Rectal smooth muscle tissue (tissue), 1 donor: ENCODE results near the gene LRP5.
"Not testable (repeated sequence)": the region's sequence is repeated elsewhere in the genome, so short reads cannot be mapped to it uniquely, and the experiment has no call there.

Source experiments
- H3K27ac ChIP-seq: one replicate; pipeline ENCODE4 v1.7.0; 2013; ENCODE audit warnings: low read depth, low read length, inconsistent platforms
- H3K27me3 ChIP-seq: one replicate; pipeline ENCODE4 v1.7.0; 2013; ENCODE audit warnings: low read length; ENCODE audit not compliant: control insufficient read depth, insufficient read depth
- H3K36me3 ChIP-seq: one replicate; pipeline ENCODE4 v1.7.0; 2013; ENCODE audit warnings: low read length; ENCODE audit not compliant: control insufficient read depth, insufficient read depth
- H3K4me1 ChIP-seq: one replicate; pipeline ENCODE4 v1.7.0; 2013; ENCODE audit warnings: low read length; ENCODE audit not compliant: control insufficient read depth, insufficient read depth
- H3K4me3 ChIP-seq: one replicate; pipeline ENCODE4 v1.7.0; 2013; ENCODE audit warnings: low read length
- H3K9ac ChIP-seq: one replicate; pipeline ENCODE4 v1.7.0; 2013; ENCODE audit warnings: low read length

Gene LRP5

DNA sequence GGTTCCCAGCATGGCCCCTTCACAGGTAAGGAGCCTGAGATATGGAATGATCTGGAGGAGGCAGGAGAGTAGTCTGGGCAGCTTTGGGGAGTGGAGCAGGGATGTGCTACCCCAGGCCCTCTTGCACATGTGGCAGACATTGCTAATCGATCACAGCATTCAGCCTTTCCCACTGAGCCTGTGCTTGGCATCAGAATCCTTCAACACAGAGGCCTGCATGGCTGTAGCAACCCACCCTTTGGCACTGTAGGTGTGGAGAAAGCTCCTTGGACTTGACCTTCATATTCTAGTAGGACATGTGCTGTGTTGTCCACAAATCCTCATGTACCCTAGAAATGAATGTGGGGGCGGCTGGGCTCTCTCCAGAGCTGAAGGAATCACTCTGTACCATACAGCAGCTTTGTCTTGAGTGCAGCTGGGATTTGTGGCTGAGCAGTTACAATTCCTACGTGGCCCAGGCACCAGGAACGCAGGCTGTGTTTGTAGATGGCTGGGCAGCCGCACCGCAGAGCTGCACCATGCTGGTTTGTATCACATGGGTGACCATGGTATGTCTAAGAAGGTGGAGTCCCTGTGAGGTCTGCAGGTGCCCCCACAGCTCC lies 126.4 kb downstream of the LRP5 start:
- Histone ChIP-seq H3K27me3 (no peaks in the 10 kb centered on the region), H3K27ac (no peak overlapping the region), H3K4me1 (no peaks in the 10 kb centered on the region), H3K4me3 (no peak overlapping the region), H3K9ac (no peak overlapping the region), H3K36me3 (peaks cover 30% of the 10 kb centered on the region)

GRCh38 chr11:68439355-68440065 lies 127.1 kb downstream of the LRP5 start:
- H3K4me3 ChIP-seq: no peak overlapping the region
- H3K27ac ChIP-seq: no peak overlapping the region
- peaks cover under 1% of the 10 kb centered on the region for H3K4me1 ChIP-seq
- no peak overlapping the region for H3K9ac ChIP-seq
- H3K27me3 ChIP-seq: no peaks in the 10 kb centered on the region
- peaks cover 26% of the 10 kb centered on the region for H3K36me3 ChIP-seq

DNA sequence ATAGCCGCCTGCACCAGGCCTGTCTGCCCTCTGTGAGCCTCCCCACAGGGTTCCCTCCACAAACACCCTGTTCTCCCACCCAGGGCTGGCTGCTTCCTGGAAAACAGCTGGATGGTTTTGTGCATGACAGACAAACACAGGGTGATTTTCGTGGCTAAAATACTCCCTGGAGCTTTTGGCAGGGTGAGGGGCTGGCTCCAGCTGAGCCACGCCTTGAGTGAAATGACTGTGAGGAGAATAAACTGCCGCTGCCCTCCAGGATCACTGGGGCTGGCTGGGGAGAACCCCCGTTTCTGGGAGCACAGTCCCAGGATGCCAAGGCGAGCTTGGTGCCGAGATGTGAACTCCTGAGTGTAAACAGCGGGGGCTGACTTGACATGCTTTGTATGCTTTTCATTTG lies 127.8 kb downstream of the LRP5 start:
- H3K36me3 ChIP-seq: peaks cover 21% of the 10 kb centered on the region
- H3K4me1 ChIP-seq: peaks cover 3% of the 10 kb centered on the region
- H3K4me3 ChIP-seq: no peak overlapping the region
- no peaks in the 10 kb centered on the region for H3K27me3 ChIP-seq
- H3K9ac ChIP-seq: no peak overlapping the region
- no peak overlapping the region for H3K27ac ChIP-seq

GRCh38 chr11:68441466-68442230 lies 129.3 kb downstream of the LRP5 start:
- Histone ChIP-seq H3K27ac (no peak overlapping the region), H3K36me3 (peaks cover 23% of the 10 kb centered on the region), H3K27me3 (no peaks in the 10 kb centered on the region), H3K4me3 (no peak overlapping the region), H3K4me1 (peaks cover 3% of the 10 kb centered on the region), H3K9ac (no peak overlapping the region)

DNA sequence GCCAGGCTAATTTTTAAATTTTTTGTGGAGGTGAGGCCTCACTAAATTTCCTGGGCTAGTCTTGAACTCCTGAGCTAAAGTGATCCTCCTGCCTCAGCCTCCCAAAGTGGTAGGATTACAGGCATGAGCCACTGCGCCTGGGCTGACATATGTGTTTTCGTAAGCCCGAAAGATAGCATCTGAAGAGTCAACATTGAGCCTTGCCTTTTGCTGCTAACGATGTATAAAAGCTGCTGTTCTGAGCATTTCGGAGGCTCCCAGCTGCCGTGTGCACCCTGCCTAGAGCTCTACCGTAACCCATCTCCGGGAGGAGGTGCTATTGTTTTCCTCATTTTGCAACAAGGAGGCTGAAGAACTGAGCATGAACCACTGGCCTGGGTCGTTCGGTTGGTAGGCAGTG lies 130.0 kb downstream of the LRP5 start:
- Histone ChIP-seq H3K27me3 (no peaks in the 10 kb centered on the region), H3K9ac (no peak overlapping the region), H3K4me3 (no peak overlapping the region), H3K27ac (no peak overlapping the region), H3K36me3 (peaks cover 20% of the 10 kb centered on the region), H3K4me1 (peaks cover 3% of the 10 kb centered on the region)

DNA sequence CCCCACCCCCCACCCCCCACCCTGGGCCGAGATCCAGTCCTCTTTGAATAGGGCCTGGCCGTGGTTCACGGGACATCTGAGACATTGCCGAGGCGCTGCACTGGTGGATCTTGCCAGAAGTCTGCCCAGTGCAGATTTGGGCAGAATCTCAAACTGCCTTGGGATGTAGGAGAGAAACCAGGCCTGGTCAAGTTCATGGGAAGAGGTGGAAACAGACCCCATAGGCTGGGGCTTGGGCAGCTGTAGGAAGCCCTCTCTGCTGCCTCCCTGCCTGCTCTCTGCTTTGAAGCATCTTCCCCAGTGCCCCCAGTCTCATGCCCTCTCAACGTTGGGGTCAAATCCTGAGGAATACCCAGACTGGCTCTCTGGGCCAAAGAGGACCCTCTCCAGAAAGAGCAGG lies 132.2 kb downstream of the LRP5 start:
- H3K4me3 ChIP-seq: no peak overlapping the region
- peak overlapping the region; percentile 74 for H3K27ac ChIP-seq
- H3K27me3 ChIP-seq: no peaks in the 10 kb centered on the region
- no peak overlapping the region for H3K9ac ChIP-seq
- H3K36me3 ChIP-seq: peaks cover 14% of the 10 kb centered on the region
- peaks cover 3% of the 10 kb centered on the region for H3K4me1 ChIP-seq

GRCh38 chr11:68445531-68446035 lies 133.2 kb downstream of the LRP5 start:
- H3K27me3 ChIP-seq: no peaks in the 10 kb centered on the region
- H3K27ac ChIP-seq: no peak overlapping the region
- H3K4me3 ChIP-seq: no peak overlapping the region
- peaks cover 3% of the 10 kb centered on the region for H3K4me1 ChIP-seq
- H3K9ac ChIP-seq: no peak overlapping the region
- peaks cover 14% of the 10 kb centered on the region for H3K36me3 ChIP-seq

- Histone ChIP-seq H3K4me3 (no peak overlapping the region), H3K27ac (no peak overlapping the region), H3K4me1 (peaks cover 3% of the 10 kb centered on the region), H3K36me3 (peaks cover 14% of the 10 kb centered on the region), H3K27me3 (no peaks in the 10 kb centered on the region), H3K9ac (no peak overlapping the region)
Measured at GRCh38 chr11:68446046-68446725, 133.8 kb downstream of the LRP5 start.

GRCh38 chr11:68447015-68447801 lies 134.8 kb downstream of the LRP5 start:
- H3K27me3 ChIP-seq: no peaks in the 10 kb centered on the region
- no peak overlapping the region for H3K27ac ChIP-seq
- peaks cover 14% of the 10 kb centered on the region for H3K36me3 ChIP-seq
- H3K9ac ChIP-seq: no peak overlapping the region
- H3K4me3 ChIP-seq: no peak overlapping the region
- H3K4me1 ChIP-seq: peaks cover 3% of the 10 kb centered on the region

DNA sequence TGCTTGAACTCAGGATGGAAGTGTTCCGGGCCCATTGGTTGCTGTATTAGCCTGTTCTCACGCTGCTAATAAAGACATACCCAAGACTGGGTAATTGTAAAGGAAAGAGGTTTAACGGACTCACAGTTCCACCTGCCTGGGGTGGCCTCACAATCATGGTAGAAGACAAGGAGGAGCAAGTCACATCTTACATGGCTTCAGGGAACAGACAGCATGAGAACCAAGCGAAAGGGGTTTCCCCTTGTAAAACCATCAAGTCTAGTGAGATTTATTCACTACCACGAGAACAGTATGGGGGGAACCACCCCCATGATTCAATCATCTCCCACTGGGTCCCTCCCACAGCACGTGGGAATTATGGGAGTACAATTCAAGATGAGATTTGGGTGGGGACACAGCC lies 135.5 kb downstream of the LRP5 start:
- not testable (repeated sequence) for H3K4me1 ChIP-seq, H3K27ac ChIP-seq, H3K9ac ChIP-seq, H3K36me3 ChIP-seq, H3K27me3 ChIP-seq, H3K4me3 ChIP-seq

- H3K36me3 ChIP-seq: peaks cover 10% of the 10 kb centered on the region
- H3K4me1 ChIP-seq: peaks cover 3% of the 10 kb centered on the region
- H3K27ac ChIP-seq: no peak overlapping the region
- H3K27me3 ChIP-seq: no peaks in the 10 kb centered on the region
- no peak overlapping the region for H3K9ac ChIP-seq
- no peak overlapping the region for H3K4me3 ChIP-seq
Measured at GRCh38 chr11:68448604-68449011, 136.2 kb downstream of the LRP5 start.
